Mucosa of descending colon (tissue), 3 donors: ENCODE data around the gene CDH12. TPM values are rescaled to one million over a fixed set of nuclear protein-coding genes. Genes with fewer than 3 reads are reported as not detected.

Experiments used
- ATAC-seq: fragments of 200-7000 bp; cut with Tn5 transposase; one replicate; pipeline ENCODE4 v1.9.1; 2020; ENCODE audit warnings: mild to moderate bottlenecking, moderate library complexity
- DNase-seq, 3 donors: peaks; one replicate each; pipeline ENCODE4 v3.0.0-alpha.2; 2020
- H3K36me3 ChIP-seq: fragments of 200-600 bp; one replicate; pipeline ENCODE4 v1.8.0; 2021; ENCODE audit warnings: low read depth, mild to moderate bottlenecking
- H3K4me1 ChIP-seq: fragments of 200-600 bp; one replicate; pipeline ENCODE4 v1.8.0; 2021; ENCODE audit warnings: low read depth, mild to moderate bottlenecking
- H3K4me3 ChIP-seq: fragments of 200-600 bp; one replicate; pipeline ENCODE4 v1.8.0; 2021; ENCODE audit warnings: mild to moderate bottlenecking
- H3K9me3 ChIP-seq: fragments of 200-600 bp; one replicate; pipeline ENCODE4 v1.8.0; 2021; ENCODE audit warnings: mild to moderate bottlenecking
- CTCF ChIP-seq: fragments of 200-600 bp; IDR thresholded peaks from one replicate; pipeline ENCODE4 v1.8.0; 2022; ENCODE audit warnings: antibody characterized with exemption, mild to moderate bottlenecking
- intact Hi-C, 2 donors: fragments of 100-400 bp; cut with DNase I in 1 of 2; cut with micrococcal nuclease in 1 of 2; formaldehyde crosslinking; loops; one replicate each; pipeline versions ENCODE4 v1.11.0 to v1.11.1; 2022; cut with DNase I, micrococcal nuclease
- total RNA-seq, 3 donors: library from RNA; stranded (reverse); fragmentation: NEBNext Ultra II Directional in 2 of 3; extraction: Animal tissue kit (Norgen Biotek cat#: 25700) in 2 of 3; gene quantifications; one replicate each; pipeline versions ENCODE4 v1.2.1 to v1.2.4, GENCODE V29; 2021 to 2023
- donor health status: DM: no; HTN: no; CAD: no; lungs with moderate emphysema.
- donor health status: DM: no; HTN: no; CAD: no.
- donor health status: DM: no; HTN: yes; CAD: no.

CDH12 gene
- total RNA-seq, 3 donors from 2014 or later: 0.14 TPM; not detected in 2

- Histone ChIP-seq H3K36me3 (no peaks in the 10 kb centered on the region), H3K9me3 (no peaks in the 10 kb centered on the region), H3K4me3 (no peak overlapping the region), H3K4me1 (no peaks in the 10 kb centered on the region)
- no peak for TF ChIP-seq CTCF
- intact Hi-C loops: no loop called here
- DNase-seq (no peak), ATAC-seq (no peak)
Measured at GRCh38 chr5:22102823-22103359, 750.3 kb downstream of the CDH12 start.

GRCh38 chr5:22088517-22088916 is 764.6 kb downstream of the CDH12 start:
- DNase-seq: no peak
- ATAC-seq: no peak
- H3K9me3 ChIP-seq: no peaks in the 10 kb centered on the region

GRCh38 chr5:22079566-22079965 is 773.6 kb downstream of the CDH12 start:
- intact Hi-C loops: no loop called here
- DNase-seq (no peak), ATAC-seq (no peak)
- no peak for TF ChIP-seq CTCF
- no peaks in the 10 kb centered on the region for H3K36me3 ChIP-seq
- H3K9me3 ChIP-seq: no peaks in the 10 kb centered on the region
- no peaks in the 10 kb centered on the region for H3K4me1 ChIP-seq
- no peak overlapping the region for H3K4me3 ChIP-seq

More at GRCh38 chr5:22088517-22088916, 764.6 kb downstream of the CDH12 start:
- Histone ChIP-seq H3K4me3 (no peak overlapping the region), H3K36me3 (no peaks in the 10 kb centered on the region), H3K4me1 (no peaks in the 10 kb centered on the region)
- TF ChIP-seq CTCF: no peak
- intact Hi-C loops: no loop called here

GRCh38 chr5:22079002-22079401 is 774.1 kb downstream of the CDH12 start:
- Histone ChIP-seq H3K4me1 (no peaks in the 10 kb centered on the region), H3K9me3 (no peaks in the 10 kb centered on the region), H3K4me3 (no peak overlapping the region), H3K36me3 (no peaks in the 10 kb centered on the region)
- TF ChIP-seq CTCF: no peak
- DNase-seq: no peak
- intact Hi-C loops: no loop called here
- no peak for ATAC-seq

- Histone ChIP-seq H3K36me3 (no peaks in the 10 kb centered on the region), H3K9me3 (no peaks in the 10 kb centered on the region), H3K4me3 (no peak overlapping the region), H3K4me1 (no peaks in the 10 kb centered on the region)
- no peak for TF ChIP-seq CTCF
- DNase-seq: no peak
- no peak for ATAC-seq
- intact Hi-C loops: no loop called here
Measured at GRCh38 chr5:22076586-22076985, 776.6 kb downstream of the CDH12 start.

- TF ChIP-seq CTCF: no peak
Measured at GRCh38 chr5:22070186-22070728, 782.9 kb downstream of the CDH12 start.

More at GRCh38 chr5:22070186-22070728, 782.9 kb downstream of the CDH12 start:
- ATAC-seq: no peak
- DNase-seq: no peak
- no peaks in the 10 kb centered on the region for H3K36me3 ChIP-seq
- intact Hi-C loops: no loop called here
- no peaks in the 10 kb centered on the region for H3K4me1 ChIP-seq
- no peaks in the 10 kb centered on the region for H3K9me3 ChIP-seq
- H3K4me3 ChIP-seq: no peak overlapping the region
